ENCODE data around the gene NBL1.

Gene NBL1

DNA sequence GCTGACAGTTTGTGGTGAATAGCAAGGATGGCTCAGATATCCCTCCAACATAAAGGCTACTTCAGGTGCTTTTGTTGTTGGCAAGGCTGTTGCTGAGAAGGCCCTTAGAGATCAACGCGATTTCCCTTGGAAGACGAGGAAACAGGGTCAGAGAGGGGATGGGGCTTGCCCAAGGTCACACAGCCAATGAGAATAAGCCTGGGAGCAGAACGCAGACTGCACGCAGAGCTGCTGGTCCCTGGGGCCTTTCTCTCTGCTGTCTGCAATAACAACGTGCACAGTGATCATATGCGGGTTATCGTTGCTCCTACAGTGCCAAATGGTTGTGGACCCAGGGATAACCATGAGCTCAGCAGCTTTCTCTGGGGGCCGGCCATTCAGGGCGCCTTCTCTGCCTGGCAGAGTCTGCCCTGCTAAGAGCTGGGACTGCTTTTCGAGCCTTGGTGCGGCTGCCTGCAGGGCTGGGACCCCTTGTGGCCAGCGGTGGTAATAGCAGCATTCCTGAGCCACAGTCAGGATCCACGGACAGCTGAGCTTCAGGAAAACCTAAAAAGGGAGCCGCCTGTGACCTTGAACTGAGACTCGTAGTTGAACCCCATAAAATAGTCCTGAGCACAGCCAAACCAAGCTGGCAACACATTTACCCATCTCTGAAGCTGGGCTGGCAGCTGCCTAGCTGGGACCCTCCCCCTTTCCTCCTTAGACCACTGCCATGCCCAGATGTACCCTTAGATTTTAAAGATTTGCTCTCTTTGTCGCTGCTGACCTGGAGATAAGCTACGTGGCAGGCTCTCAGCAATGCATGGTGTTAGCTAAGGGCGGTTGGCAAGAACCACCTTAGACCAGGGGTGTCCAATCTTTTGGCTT lies 60.4 kb downstream of the NBL1 start:
- no peaks in the 10 kb centered on the region for H3K9me3 ChIP-seq (ENCODE audit: insufficient read depth, low read length)
- TF ChIP-seq YY1 (IDR thresholded peaks at IDR 0.05; ENCODE audit: insufficient read depth, insufficient read length) (no peak), ZNF274 (IDR thresholded peaks at IDR 0.05; ENCODE audit: low read depth, low read length) (no peak), SUZ12 (IDR thresholded peaks at IDR 0.05; ENCODE audit: extremely low read depth, insufficient read depth, insufficient read length) (no peak)
- H3K36me3 ChIP-seq (ENCODE audit: insufficient read depth, insufficient read length, low read length), result no peaks in the 10 kb centered on the region
- H3K9ac ChIP-seq (ENCODE audit: insufficient read length, low read depth), result peak overlapping the region; percentile 21
- H3K4me3 ChIP-seq (ENCODE audit: insufficient read length, low read depth), result no peak overlapping the region
- H3K27me3 ChIP-seq (ENCODE audit: insufficient read depth, insufficient read length), result no peaks in the 10 kb centered on the region
- no peak for DNase-seq (ENCODE audit: low read depth, low spot score)
- peaks cover 5% of the 10 kb centered on the region for H3K4me1 ChIP-seq (ENCODE audit: insufficient read depth, insufficient read length)

DNA sequence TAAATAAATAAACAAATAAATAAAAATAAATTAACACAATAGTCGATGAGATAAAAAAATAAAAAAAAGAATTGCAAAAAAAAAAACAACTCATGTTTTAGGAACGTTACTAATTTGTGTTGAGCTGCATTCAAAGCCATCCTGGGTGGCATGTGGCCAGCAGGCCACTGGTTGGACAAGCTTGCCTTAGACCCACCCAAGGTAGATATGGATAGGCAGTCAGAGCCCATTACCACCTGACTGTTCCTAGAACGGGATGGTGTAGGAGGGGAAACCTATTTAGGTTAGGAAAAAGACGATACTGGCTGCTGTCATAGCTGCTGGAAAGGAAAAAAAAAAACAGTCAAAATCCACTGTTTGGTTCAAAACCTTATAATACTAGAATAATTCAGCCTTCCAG lies 61.4 kb downstream of the NBL1 start:
- H3K9me3 ChIP-seq (ENCODE audit: insufficient read depth, low read length), result no peaks in the 10 kb centered on the region
- DNase-seq (ENCODE audit: low read depth, low spot score), result no peak
- no peaks in the 10 kb centered on the region for H3K27me3 ChIP-seq (ENCODE audit: insufficient read depth, insufficient read length)
- H3K4me3 ChIP-seq (ENCODE audit: insufficient read length, low read depth), result no peak overlapping the region
- peaks cover 5% of the 10 kb centered on the region for H3K4me1 ChIP-seq (ENCODE audit: insufficient read depth, insufficient read length)
- H3K36me3 ChIP-seq (ENCODE audit: insufficient read depth, insufficient read length, low read length), result no peaks in the 10 kb centered on the region
- TF ChIP-seq ZNF274 (IDR thresholded peaks at IDR 0.05; ENCODE audit: low read depth, low read length) (no peak), SUZ12 (IDR thresholded peaks at IDR 0.05; ENCODE audit: extremely low read depth, insufficient read depth, insufficient read length) (no peak), YY1 (IDR thresholded peaks at IDR 0.05; ENCODE audit: insufficient read depth, insufficient read length) (no peak)
- H3K9ac ChIP-seq (ENCODE audit: insufficient read length, low read depth), result no peak overlapping the region

DNA sequence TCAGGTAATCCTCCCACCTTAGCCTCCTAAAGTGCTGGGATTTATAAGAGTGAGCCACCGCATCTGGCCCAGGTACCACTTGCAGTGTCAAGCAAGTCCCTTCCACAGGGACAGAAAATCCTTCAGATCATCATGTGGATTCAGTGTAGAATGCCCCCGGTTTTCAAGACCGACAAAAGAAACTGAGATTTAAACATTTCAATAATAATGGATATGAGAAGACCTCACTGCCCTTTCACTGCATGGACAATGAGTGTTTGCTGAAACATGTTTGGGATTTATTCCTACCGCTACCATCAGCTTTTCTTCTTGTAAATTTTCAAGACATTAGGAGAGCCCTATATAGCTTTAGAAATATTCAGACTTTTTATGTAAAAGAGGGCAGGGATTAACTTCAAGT lies 62.0 kb downstream of the NBL1 start:
- DNase-seq (ENCODE audit: low read depth, low spot score), result no peak
- Histone ChIP-seq H3K36me3 (ENCODE audit: insufficient read depth, insufficient read length, low read length) (no peaks in the 10 kb centered on the region), H3K9me3 (ENCODE audit: insufficient read depth, low read length) (no peaks in the 10 kb centered on the region), H3K4me3 (ENCODE audit: insufficient read length, low read depth) (no peak overlapping the region), H3K9ac (ENCODE audit: insufficient read length, low read depth) (no peak overlapping the region), H3K27me3 (ENCODE audit: insufficient read depth, insufficient read length) (no peaks in the 10 kb centered on the region), H3K4me1 (ENCODE audit: insufficient read depth, insufficient read length) (peaks cover 5% of the 10 kb centered on the region)
- TF ChIP-seq ZNF274 (IDR thresholded peaks at IDR 0.05; ENCODE audit: low read depth, low read length) (no peak), YY1 (IDR thresholded peaks at IDR 0.05; ENCODE audit: insufficient read depth, insufficient read length) (no peak), SUZ12 (IDR thresholded peaks at IDR 0.05; ENCODE audit: extremely low read depth, insufficient read depth, insufficient read length) (no peak)

Data from NT2/D1 (cell line).